ENCODE results near the gene ZBTB1.
"Not testable (repeated sequence)": the region's sequence is repeated elsewhere in the genome, so short reads cannot be mapped to it uniquely, and the experiment has no call there.

ZBTB1 gene

GRCh38 chr14:64525354-64525753 is 20.8 kb downstream of the ZBTB1 start:
- no peak for DNase-seq (ENCODE audit: low spot score)

GRCh38 chr14:64531567-64531966 is 27.0 kb downstream of the ZBTB1 start:
- no peak for DNase-seq (ENCODE audit: low spot score)

GRCh38 chr14:64536488-64537245 is 32.1 kb downstream of the ZBTB1 start:
- no peak for DNase-seq (ENCODE audit: low spot score)

- DNase-seq (ENCODE audit: low spot score), result peak; percentile 93
Observed at GRCh38 chr14:64540208-64541202, 35.9 kb downstream of the ZBTB1 start, which contains the start of gene HSPA2. TSS of gene HSPA2 (plus strand) at chr14:64540741. CDS start at chr14:64540850, 109 bp downstream.

- no peak for DNase-seq (ENCODE audit: low spot score)
Observed at GRCh38 chr14:64541261-64541971, 36.8 kb downstream of the ZBTB1 start.

GRCh38 chr14:64541972-64542835 is 37.6 kb downstream of the ZBTB1 start:
- DNase-seq (ENCODE audit: low spot score), result no peak

- no peak for DNase-seq (ENCODE audit: low spot score)
Observed at GRCh38 chr14:64542836-64543201, 38.2 kb downstream of the ZBTB1 start.

GRCh38 chr14:64544607-64545312 is 40.2 kb downstream of the ZBTB1 start:
- DNase-seq (ENCODE audit: low spot score), result no peak

- DNase-seq (ENCODE audit: low spot score), result no peak
Observed at GRCh38 chr14:64549016-64549415, 44.4 kb downstream of the ZBTB1 start.

- DNase-seq (ENCODE audit: low spot score), result peak; percentile 73
Observed at GRCh38 chr14:64549791-64550620, 45.4 kb downstream of the ZBTB1 start, which contains the start of gene PPP1R36. TSS of gene PPP1R36 (plus strand) at chr14:64549961. CDS start at chr14:64549998, 37 bp downstream.

- DNase-seq (ENCODE audit: low spot score), result no peak
Observed at GRCh38 chr14:64550621-64551333, 46.2 kb downstream of the ZBTB1 start.

- DNase-seq (ENCODE audit: low spot score), result no peak
Observed at GRCh38 chr14:64554556-64554955, 50.0 kb downstream of the ZBTB1 start.

- no peak for DNase-seq (ENCODE audit: low spot score)
Observed at GRCh38 chr14:64556526-64556925, 52.0 kb downstream of the ZBTB1 start.

- DNase-seq (ENCODE audit: low spot score), result not testable (repeated sequence)
Observed at GRCh38 chr14:64558216-64558615, 53.6 kb downstream of the ZBTB1 start.

GRCh38 chr14:64561631-64562030 is 57.1 kb downstream of the ZBTB1 start:
- DNase-seq (ENCODE audit: low spot score), result no peak

- no peak for DNase-seq (ENCODE audit: low spot score)
Observed at GRCh38 chr14:64562436-64562835, 57.9 kb downstream of the ZBTB1 start.

GRCh38 chr14:64563696-64564095 is 59.1 kb downstream of the ZBTB1 start:
- DNase-seq (ENCODE audit: low spot score), result no peak

- DNase-seq (ENCODE audit: low spot score), result no peak
Observed at GRCh38 chr14:64566651-64567122, 62.1 kb downstream of the ZBTB1 start.

- peak; percentile 34 for DNase-seq (ENCODE audit: low spot score)
Observed at GRCh38 chr14:64569138-64569631, 64.6 kb downstream of the ZBTB1 start.
